GM18502 (cell line): ENCODE results near the gene DDAH1.
A peak's percentile ranks its signal among the peaks of the same experiment; 100 is the strongest.

Experiments used
- ATAC-seq: cut with Tn5 transposase; IDR thresholded peaks from one replicate; pipeline ENCODE4 v1.9.1; 2021; ENCODE audit warnings: mild to moderate bottlenecking; ENCODE audit not compliant: unreplicated experiment, poor library complexity

DDAH1 gene

DNA sequence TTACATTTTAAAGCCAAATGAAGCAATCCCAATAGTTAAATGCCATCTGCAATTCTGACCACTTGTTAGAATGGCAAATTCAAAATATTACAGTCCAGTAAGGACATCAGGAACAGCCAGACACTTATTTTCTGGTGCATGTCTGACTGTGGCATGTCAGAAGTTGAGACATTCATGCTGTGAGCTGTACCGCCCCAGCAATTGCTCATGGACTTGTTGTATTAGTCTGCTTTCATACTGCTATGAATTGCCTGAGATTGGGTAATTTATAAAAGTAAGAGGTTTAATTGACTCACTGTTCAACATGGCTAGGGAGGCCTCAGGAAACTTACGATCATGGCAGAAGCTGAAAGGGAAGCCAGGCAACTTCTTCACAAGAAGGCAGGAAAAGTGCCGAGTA is 19.1 kb downstream of the DDAH1 start:
- no peak for ATAC-seq

DNA sequence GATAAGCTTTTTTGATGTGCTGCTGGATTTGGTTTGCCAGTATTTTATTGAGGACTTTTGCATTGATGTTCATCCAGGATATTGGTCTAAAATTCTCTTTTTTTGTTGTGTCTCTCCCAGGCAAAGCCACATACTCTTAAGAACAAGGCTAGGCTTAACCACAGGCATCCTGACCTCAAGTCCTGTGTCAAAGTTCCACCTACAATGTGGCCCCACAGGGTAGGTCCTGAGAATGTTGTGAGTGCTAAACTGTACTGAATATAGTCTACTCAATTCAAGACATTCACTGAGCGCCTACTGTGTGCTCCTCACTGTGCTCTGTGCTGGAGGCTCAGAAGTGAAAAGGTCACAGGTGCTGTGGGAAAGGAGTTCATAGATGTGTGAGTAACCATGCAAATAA is 20.6 kb downstream of the DDAH1 start:
- no peak for ATAC-seq

DNA sequence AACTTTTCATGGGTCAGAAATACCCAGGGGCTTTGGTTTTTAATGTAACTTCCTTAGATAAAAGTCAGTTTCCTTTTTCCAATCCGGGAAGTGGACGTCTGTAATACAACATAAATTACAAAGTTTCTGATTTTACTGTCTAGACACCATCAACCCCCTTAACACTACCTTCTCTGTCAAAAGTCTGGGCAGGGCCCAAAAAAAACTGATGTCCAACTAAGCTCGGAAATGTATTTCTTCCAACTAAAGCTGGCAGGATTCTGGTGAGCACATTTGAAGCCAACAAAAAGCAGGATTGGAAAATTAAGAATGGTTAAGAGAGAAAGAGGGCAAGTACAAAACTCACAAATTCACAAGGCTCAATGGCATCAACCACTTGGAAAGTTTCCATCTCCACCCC is 24.3 kb downstream of the DDAH1 start:
- no peak for ATAC-seq

DNA sequence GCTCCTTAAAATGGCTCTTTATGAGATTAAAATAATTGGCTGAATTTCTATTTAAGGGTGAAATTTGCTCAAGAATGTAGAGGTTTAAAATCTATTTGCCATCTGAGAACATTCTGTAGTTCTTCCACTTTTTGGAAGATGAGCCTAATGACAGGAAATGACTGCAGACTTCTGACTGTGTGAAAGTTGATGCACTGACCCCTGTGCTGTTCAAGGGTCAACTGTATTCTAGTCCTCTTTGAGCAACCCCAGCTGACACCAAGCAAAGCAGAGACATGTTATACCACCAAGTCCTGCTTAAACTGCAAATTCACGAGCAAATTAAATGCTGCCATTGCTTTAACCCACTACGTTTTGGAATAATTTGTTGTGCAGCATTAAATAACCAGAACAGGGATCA is 26.6 kb downstream of the DDAH1 start:
- no peak for ATAC-seq

DNA sequence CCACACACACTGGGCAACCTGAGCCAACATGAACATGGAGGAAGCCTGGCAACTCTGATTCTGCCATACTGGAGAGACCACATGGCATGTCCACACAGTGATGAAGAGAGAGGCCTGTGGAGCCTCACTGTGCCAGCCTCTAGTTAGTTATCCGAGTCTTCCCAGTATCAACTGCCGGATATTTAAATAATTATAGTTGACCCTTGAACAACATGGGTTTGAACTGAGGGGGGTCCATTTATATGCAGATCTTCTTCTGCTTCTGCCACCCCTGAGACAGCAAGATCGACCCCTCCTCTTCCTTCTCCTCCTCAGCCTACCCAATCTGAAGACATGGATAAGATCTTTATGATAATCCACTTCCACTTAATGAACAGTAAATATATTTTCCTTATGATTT is 27.8 kb downstream of the DDAH1 start:
- ATAC-seq, result no peak

DNA sequence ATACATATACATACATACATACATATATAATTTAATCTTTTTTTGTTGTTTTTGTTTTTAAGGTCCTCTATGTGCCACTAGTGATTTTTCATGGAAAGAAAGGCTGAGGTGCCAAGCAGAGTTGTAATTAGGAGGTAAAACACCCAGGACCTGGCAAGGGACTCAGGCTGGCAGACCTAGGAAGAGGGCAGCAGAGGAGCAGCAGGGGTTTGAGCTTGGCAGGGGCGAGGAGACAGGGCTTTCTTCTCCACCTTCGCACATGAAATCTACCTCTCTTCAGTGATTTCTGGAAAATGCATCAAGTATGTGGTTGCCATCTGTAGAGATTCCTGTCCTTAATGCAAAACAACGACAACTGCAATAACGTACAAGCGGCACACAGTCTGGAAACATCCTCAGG is 31.9 kb downstream of the DDAH1 start:
- ATAC-seq, result no peak

DNA sequence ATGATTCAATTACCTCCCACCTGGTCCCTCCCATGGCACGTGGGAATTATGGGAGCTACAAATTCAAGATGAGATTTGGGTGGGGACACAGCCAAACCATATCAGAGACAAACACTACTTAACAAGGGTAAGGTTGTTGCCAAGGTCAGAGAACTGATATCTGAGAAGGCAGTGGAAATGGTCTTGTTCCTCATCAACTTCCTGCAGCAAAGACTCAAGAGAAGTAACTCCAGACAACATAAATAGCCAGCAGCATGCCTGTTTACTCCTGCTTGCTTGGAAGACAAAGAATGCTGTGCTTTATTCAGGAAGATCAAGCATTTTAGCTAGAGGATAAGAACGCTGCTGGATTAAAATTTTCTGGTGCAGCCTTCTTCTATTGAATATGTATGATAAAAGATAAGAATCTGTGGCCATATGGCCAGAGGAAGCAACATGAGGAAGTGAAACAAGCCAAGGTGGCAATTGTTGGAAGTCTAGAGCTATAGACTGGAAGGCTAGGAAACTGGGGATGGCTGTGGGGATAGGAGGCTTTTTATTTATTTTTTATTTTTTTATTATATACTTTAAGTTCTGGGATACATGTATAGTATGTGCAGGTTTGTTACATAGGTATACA is 36.4 kb downstream of the DDAH1 start:
- peak; percentile 65 for ATAC-seq

DNA sequence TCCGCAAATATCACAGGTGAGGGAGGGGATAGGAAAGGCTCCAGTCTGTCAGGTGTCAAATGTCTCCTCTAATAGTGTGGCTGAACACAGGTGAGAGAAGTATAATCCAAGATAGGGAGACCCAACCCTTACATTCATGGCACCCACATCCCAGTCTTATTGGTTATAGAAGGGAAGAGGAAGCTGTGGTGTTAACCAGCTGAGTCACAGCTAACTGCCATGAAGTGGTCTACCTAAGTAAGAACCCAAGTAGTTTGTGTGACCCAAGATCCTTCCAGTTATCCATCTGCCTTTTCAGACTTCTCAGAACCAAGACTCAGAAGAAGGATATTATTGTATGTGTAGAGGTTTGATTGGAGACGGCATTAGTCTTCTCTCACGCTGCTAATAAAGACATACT is 37.1 kb downstream of the DDAH1 start:
- ATAC-seq, result no peak

DNA sequence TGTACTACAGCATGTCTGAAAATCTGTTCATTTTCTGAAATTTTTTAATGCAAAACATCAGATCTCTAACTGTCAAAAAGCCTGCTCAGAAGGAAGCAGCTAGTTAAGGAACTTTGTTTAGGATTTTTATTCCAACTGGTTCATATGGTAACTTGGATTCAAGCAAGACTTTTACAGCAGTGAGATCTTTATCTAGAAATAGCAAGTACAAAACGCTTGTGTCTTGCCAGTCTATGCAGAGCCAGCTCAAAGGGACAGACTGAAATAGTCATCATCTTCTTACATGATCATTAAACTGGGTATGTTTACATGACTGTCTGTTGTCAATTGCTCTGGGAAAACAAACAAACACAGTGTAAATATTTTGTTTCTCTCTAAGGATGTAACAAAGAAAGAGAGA is 37.6 kb downstream of the DDAH1 start:
- ATAC-seq, result no peak

DNA sequence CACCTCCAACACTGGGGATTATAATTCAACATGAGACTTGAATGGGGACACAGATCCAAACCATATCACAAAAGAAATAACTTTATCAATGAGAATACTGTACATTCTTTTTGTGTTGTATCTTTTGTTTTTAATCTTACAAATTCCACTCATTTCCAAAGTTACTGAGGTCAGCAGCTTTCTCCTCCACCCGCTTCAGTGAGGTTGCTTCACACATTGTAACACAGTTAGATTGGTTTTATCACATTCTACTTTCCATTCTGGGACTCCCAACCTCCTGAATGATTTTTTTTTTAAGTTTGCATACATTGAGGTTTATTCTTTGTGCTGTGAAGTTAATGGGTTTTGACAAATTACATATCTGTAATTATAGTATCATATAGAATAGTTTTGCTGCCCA is 43.8 kb downstream of the DDAH1 start:
- ATAC-seq, result no peak

DNA sequence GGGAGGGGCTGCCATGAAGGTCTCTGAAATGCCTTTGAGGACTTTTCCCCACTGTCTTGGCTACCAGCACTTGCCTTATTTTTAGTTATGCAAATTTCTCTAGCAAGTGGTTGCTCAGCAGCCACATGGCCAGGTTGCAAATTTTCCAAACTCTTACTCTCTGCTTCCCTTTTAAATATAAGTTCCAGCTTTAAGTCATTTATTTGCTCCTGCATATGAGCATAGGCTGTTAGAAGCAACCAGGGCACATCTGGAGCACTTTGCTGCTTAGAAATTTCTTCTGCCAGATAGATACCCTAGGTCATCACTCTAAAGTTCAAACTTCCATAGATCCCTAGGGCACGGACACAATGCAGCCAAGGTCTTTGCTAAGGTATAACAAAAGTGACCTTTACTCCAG is 44.8 kb downstream of the DDAH1 start:
- ATAC-seq, result no peak

DNA sequence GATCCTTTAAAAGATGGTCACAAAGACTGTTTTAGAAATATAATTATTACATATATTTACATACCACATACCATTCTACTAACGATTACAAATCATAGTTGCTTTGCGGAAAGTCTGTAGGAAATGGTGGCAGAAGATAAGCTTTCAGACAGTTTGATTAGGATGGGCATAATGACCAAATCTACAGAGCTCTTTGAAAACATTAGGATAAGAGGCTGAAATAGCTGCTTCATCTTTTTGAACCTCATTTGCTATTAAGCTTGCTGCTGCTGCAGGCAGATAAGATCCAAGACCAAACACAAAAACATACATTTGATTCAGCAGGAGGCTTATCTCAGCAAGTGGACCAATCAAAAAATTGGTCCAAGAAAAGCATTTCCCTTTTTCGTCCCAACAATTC is 47.1 kb downstream of the DDAH1 start:
- ATAC-seq, result no peak

DNA sequence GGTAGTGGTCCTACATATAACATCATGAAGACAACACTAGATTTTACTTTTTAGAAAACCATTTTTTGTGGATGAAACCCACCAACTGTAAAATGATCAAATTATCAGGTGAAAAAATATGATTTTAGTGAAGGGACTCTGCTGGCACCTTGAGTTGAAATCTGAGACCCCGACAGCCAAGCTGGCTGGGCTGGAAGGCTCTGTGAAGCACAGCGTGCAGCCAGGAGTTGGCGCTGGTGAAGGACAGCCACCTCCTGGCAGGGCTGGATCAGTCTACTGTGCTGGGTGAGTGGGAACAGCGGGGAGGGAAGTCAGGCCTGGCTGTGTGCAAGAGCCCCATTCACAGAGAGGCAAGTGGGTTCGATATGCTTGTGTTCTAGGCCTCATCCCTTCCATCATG is 47.9 kb downstream of the DDAH1 start:
- no peak for ATAC-seq

DNA sequence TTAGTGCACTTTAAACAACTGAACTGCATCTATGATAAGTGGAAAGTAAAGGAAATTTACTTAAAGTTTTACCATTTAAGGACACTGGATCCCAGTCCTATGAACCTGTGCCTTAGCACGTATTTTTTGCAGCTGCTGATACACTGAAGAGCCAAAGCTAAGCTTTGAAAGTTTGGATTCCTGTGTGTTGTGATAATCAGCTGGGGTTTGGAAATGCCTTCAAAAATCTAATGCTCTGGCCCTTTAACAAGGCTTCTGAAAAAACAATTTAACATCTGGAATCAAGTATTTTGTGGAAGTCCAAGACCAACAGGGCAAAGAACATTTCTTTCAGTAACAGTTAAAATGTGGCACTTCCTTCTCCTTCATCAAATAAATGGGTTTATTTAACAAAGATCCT is 51.8 kb downstream of the DDAH1 start:
- no peak for ATAC-seq

DNA sequence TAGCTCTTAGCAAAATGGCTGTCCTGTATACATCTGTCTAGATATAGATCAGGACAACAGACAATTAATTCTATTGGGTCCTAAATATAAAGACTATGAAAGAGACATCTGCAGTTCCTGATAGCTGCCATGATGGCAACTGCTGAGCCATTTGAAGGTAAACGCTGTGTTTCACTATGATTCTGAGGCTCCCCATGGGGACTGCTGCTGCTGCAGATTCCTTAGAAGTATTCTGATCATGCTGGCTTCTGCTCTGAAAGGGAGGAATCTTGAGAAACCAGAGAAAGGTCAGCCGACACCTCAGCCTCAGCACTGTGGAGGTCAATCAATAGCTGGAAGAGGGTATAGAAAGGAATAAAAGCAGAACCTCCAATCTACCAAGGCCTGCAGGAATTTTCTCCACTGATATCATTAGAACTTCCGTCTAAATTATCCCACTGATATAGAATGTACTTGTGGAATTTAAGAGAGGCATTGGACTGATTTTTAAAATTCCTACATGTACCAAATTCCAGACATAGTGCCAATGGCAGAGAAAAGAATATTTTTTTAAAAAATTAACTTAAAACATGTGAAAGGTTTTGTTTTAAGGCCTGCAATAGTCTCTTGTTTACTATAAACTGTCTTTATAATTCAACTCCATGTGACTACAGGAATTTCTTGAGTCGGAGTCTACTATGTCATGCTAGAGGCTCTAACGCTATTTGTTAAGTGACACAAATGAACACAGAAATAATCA is 53.2 kb downstream of the DDAH1 start:
- ATAC-seq, result no peak

DNA sequence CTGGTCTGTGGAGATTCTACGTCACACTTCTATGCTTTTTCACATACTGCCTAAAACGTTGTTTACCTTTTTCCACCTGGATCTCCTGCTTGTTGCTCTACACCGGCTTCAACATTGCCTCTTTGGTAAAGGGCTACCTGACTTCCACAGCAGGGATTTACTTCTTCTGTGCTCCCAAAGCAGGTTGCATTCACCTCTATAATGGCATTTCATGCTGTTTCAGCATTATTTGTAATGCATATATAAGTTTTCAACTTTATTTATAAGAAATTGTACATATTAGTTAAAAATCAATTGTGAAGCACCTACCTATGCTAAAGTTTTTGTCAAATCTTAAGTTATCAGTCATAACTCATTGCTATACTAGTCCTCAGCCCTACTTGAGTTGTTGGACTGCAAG is 55.4 kb downstream of the DDAH1 start:
- ATAC-seq, result no peak

DNA sequence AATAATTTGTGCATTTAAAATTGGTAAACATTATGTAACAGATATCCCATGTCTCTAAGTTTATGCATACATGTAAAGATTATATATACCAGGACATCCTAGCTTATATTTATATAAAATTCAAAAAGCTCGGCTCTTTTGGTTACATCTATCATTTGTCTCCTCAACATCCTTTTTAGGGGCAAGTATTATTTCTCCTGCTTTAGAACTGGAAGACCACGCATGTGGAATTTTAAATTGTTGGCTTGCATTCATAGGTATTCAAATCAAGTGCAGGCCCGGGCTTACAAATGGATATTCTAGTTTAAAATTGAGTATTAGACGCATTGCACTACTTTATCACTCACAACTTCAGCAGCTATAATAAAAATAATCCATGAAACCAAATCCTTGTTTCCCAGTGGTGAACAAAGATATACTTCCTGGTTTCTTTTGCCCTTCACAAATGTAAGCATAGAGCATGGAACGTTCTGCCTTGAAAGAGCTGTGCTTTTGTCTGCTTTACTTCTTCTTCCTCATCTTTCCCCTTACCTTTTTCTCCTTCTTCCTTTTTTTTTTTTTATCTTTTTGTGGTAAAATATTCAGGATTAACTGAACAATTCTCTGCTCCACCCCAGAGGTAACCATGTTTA is 57.1 kb downstream of the DDAH1 start:
- ATAC-seq, result no peak

DNA sequence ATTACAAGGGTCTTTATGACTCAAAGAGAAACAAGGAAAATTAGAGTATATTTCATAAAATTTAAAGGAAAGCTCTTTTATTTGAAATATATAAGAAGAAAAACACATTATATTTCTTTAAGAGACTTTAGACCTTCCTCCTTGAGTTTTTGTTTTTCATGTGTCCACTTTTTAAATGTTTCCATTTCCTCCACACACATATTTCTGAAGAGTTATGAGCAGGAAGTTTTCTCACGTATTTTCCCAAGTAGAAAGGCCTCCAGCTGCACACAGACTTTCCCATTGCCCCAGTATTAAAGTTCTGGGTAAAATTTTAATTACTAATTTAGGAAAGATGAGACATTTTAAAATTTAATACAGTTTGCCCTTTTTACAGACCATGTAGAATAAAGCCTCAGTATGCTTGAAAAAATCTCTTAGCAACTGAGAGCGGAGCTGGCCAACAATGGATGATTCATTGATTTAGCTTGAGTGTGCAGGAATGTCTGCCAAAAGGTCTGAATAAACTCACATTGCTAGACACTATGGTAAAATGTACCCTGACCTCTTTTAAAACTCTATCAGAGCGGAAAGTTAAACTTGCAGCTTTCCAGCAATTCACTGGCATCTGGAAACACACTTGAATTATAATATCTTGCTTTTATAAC is 57.9 kb downstream of the DDAH1 start:
- no peak for ATAC-seq

DNA sequence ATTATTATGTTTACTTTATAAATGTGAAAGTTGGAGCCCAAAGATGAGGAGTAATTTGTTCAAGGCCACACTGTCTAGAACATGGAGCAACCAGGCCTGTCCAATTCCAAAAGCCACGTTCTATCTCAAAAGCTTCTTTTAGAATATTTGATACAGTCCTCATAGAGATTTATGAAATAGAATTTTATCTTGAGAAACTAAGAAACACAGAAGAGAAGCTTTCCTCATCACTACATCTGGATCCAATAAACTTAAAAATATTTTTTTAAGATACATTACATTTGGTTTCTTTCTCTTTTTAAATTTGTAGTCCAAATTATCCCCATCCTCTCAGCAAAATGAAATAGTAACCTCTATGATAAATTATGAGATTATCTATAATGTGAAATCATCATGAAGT is 58.9 kb downstream of the DDAH1 start:
- ATAC-seq, result no peak

DNA sequence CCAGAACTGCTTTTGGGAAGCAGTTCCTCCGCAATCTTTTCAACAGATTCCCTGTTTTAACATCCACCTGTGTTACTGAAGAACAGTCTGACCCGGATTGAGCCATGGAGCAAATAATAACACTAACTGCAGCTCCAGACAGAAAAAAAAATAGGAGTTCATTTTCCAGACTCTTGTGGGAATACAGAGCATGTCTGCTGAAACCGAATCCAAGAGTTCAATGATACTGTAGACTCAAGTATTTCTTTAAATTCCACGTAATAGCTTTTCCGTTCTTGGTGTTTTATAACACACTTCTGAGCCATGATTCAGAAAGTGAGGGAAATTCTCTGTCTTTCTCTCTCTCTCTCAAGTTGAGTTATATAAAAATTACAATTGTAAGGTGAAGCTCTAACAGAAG is 60.6 kb downstream of the DDAH1 start:
- no peak for ATAC-seq

DNA sequence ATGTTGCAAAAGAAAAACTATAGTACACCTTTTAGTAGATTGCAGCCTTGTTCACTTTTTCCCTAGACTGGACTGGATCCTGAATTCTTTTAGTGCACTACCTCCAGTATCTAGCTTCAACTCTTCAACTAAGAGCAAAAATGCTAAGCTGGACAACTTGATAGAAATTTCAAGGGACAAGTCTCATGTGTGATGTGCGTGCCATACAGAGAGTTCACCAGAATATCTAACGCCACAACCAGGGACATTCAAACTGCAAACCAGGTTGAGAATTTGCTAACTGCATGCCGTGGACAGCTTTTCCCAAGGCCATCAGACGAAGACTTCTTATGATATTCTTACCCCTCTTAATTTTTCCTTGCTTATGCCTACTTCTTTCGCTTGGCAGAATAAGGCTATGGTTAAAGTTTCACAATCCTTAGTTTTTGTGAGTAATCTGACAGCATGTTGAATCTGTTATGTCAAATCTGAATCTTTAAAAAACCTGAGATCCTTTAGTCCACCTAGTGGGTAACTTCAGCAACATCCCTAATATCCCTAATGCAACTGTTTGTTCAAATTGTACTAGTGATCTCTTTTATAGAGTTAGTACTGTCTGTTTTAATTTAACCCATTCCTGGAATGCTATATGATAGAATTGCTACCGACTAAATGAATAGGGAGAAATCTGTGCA is 66.4 kb downstream of the DDAH1 start:
- no peak for ATAC-seq
